Cardiac muscle cell (in vitro differentiated cells and primary cell): ENCODE results near the gene ZBTB17. TPM values are rescaled to one million over a fixed set of nuclear protein-coding genes. Genes with fewer than 3 reads are reported as not detected.

Experiments used
- DNase-seq, 2 donors: peaks; one replicate each; pipeline versions ENCODE4 v3.0.0 to v3.0.0-alpha.2; 2010 to 2017; ENCODE audit warnings: low read depth in 1 of 2, low spot score in 1 of 2
- H3K27ac ChIP-seq: fragments of 200-600 bp; sonication (generic); 2 replicates; pipeline ENCODE4 v1.5.1; 2016
- H3K27me3 ChIP-seq: fragments of 200-600 bp; sonication (generic); 2 replicates; pipeline ENCODE4 v1.6.0; 2016; ENCODE audit warnings: control low read depth
- H3K36me3 ChIP-seq: fragments of 200-600 bp; sonication (generic); 2 replicates; pipeline ENCODE4 v1.5.1; 2016; ENCODE audit warnings: control low read depth
- H3K4me1 ChIP-seq: fragments of 200-600 bp; sonication (generic); 2 replicates; pipeline ENCODE4 v1.8.1; 2017; ENCODE audit warnings: low read depth, mild to moderate bottlenecking, mixed run types
- H3K4me3 ChIP-seq: fragments of 200-600 bp; sonication (generic); 2 replicates; pipeline ENCODE4 v1.5.1; 2016; ENCODE audit warnings: mild to moderate bottlenecking
- H3K9me3 ChIP-seq: fragments of 200-600 bp; sonication (generic); 2 replicates; pipeline ENCODE4 v1.5.1; 2017; ENCODE audit warnings: low read depth, mild to moderate bottlenecking, control low read depth
- CTCF ChIP-seq: IDR thresholded peaks from 2 replicates; pipeline ENCODE4 v1.5.1; 2012; ENCODE audit warnings: low read depth, mild to moderate bottlenecking, low read length
- polyA plus RNA-seq: library from polyadenylated mRNA; unstranded; fragments of >200 nt; fragmentation: Nextera tagmentation; extraction: Ambion mirVana; gene quantifications from 2 replicates; pipeline ENCODE4 v1.2.1, GENCODE V29; 2016
- total RNA-seq: library from RNA; depleted of rRNA; stranded (reverse); fragments of >200 nt; gene quantifications from 2 replicates; pipeline ENCODE4 v1.2.3, GENCODE V29; 2016

Gene ZBTB17
- total and polyA plus RNA-seq, 2 experiments from 2014 or later, result 47.1 to 64.0 TPM

- Histone ChIP-seq H3K9me3 (no peaks in the 10 kb centered on the region), H3K27ac (peak overlapping the region; percentile 43), H3K4me1 (no peaks in the 10 kb centered on the region), H3K27me3 (no peaks in the 10 kb centered on the region), H3K4me3 (no peak overlapping the region), H3K36me3 (peaks cover 72% of the 10 kb centered on the region)
- DNase-seq, result no peak
- no peak for TF ChIP-seq CTCF
Observed at GRCh38 chr1:15937706-15938168, 38.2 kb downstream of the ZBTB17 start.

- no peak for TF ChIP-seq CTCF
- H3K36me3 ChIP-seq, result peaks cover 70% of the 10 kb centered on the region
- no peak overlapping the region for H3K4me3 ChIP-seq
- H3K27ac ChIP-seq, result peak overlapping the region; percentile 43
- no peaks in the 10 kb centered on the region for H3K9me3 ChIP-seq
- no peaks in the 10 kb centered on the region for H3K4me1 ChIP-seq
- no peaks in the 10 kb centered on the region for H3K27me3 ChIP-seq
- DNase-seq, result no peak
Observed at GRCh38 chr1:15937146-15937545, 38.8 kb downstream of the ZBTB17 start.

GRCh38 chr1:15936025-15936424, 39.9 kb downstream of the ZBTB17 start:
- Histone ChIP-seq H3K27ac (no peak overlapping the region), H3K4me3 (no peak overlapping the region), H3K27me3 (no peaks in the 10 kb centered on the region), H3K36me3 (peaks cover 75% of the 10 kb centered on the region), H3K4me1 (no peaks in the 10 kb centered on the region), H3K9me3 (no peaks in the 10 kb centered on the region)
- DNase-seq, result no peak
- no peak for TF ChIP-seq CTCF

GRCh38 chr1:15935056-15935950, 40.6 kb downstream of the ZBTB17 start:
- Histone ChIP-seq H3K4me1 (no peaks in the 10 kb centered on the region), H3K27me3 (no peaks in the 10 kb centered on the region), H3K9me3 (no peaks in the 10 kb centered on the region), H3K4me3 (no peak overlapping the region), H3K27ac (no peak overlapping the region), H3K36me3 (peaks cover 76% of the 10 kb centered on the region)
- DNase-seq, result no peak
- TF ChIP-seq CTCF, result no peak

GRCh38 chr1:15934211-15935055, 41.5 kb downstream of the ZBTB17 start:
- TF ChIP-seq CTCF, result no peak
- Histone ChIP-seq H3K36me3 (peaks cover 78% of the 10 kb centered on the region), H3K4me1 (no peaks in the 10 kb centered on the region), H3K27me3 (no peaks in the 10 kb centered on the region), H3K9me3 (no peaks in the 10 kb centered on the region), H3K4me3 (no peak overlapping the region), H3K27ac (peak overlapping the region; percentile 40)
- DNase-seq, result no peak
